Sigmoid colon (tissue), 4 donors: Measurements from ENCODE around the gene LARP1.
"Not testable (repeated sequence)": the region's sequence is repeated elsewhere in the genome, so short reads cannot be mapped to it uniquely, and the experiment has no call there.

Source experiments
- CTCF ChIP-seq, 4 experiments: fragments of 450-650 bp in 3 of 4; fragments of 200-600 bp in 1 of 4; IDR thresholded peaks; one replicate each; pipeline ENCODE4 v1.5.1; 2016 to 2019; ENCODE audit warnings: antibody characterized with exemption in 4 of 4, mild to moderate bottlenecking in 3 of 4, moderate library complexity in 2 of 4
- EP300 ChIP-seq, 4 donors: sonication (generic); formaldehyde crosslinking; IDR thresholded peaks; one replicate each; pipeline ENCODE4 v1.6.1; 2017; ENCODE audit warnings: antibody characterized with exemption in 4 of 4
- POLR2A ChIP-seq, 2 donors: fragments of 450-650 bp; IDR thresholded peaks; one replicate each; pipeline ENCODE4 v1.6.1; 2016; ENCODE audit warnings: antibody characterized with exemption in 2 of 2, mild to moderate bottlenecking in 2 of 2, moderate library complexity in 2 of 2

- TF ChIP-seq POLR2A, CTCF, EP300 (IDR thresholded peaks at IDR 0.05): not testable (repeated sequence)
Observed at GRCh38 chr5:154735362-154735761, 19.8 kb upstream of the LARP1 start.
